ENCODE measurements around the gene CHORDC1. TPM values are rescaled to one million over a fixed set of nuclear protein-coding genes. Genes with fewer than 3 reads are reported as not detected.
A peak's percentile ranks its signal among the peaks of the same experiment; 100 is the strongest.

Gene CHORDC1
- total RNA-seq (2021; ENCODE audit: unreplicated experiment) (88.8 TPM), Bru-seq, nascent RNA (percentile 96 among the genes with signal in this experiment), BruChase-seq, experiment 1, labeled RNA remaining after a 2-hour chase (percentile 97 among the genes with signal in this experiment), BruChase-seq, experiment 2, labeled RNA remaining after a 6-hour chase (percentile 96 among the genes with signal in this experiment)
- polyA plus RNA-seq (2012; ENCODE audit: insufficient read length) = 70.7 TPM
- long read RNA-seq, full-length matches to known transcripts = 81 of 103 reads
- long read RNA-seq, partial matches to known transcripts = 11 of 103 reads
- long read RNA-seq, other reads (novel, unspliced or antisense) = 11 of 103 reads

- Histone ChIP-seq H3K4me3 (ENCODE audit: low read depth in 2 of 2, low read length in 2 of 2) (peak within 1 kb of the TSS; percentile 97 to 100), H3K4me1 (ENCODE audit: control insufficient read depth, insufficient read depth, low read length) (peaks cover 25% of the 10 kb centered on the region; the same call in 1 of the 2 replicates), H3K27ac (ENCODE audit: low read length) (peak within 1 kb of the TSS; percentile 95), H3K27me3 (ENCODE audit: control insufficient read depth, insufficient read depth, low read length) (no peaks in the 10 kb centered on the region), H3K9me3 (ENCODE audit: control insufficient read depth, insufficient read depth, low read depth, low read length) (no peaks in the 10 kb centered on the region; the same call in 1 of the 2 replicates), H3K36me3 (ENCODE audit: control insufficient read depth, insufficient read depth, low read length) (peaks cover 14% of the 10 kb centered on the region)
- peak; percentile 86 for TF ChIP-seq POLR2AphosphoS5 (IDR thresholded peaks at IDR 0.05; ENCODE audit: low read depth, low read length)
- peak; percentile 95; the same call in 1 of the 2 replicates for TF ChIP-seq SIN3A (IDR thresholded peaks at IDR 0.05; ENCODE audit: borderline replicate concordance, insufficient read depth, low read depth, low read length)
- no peak for TF ChIP-seq CTCF (IDR thresholded peaks at IDR 0.05)
- peak; percentile 68 for TF ChIP-seq TCF7L2 (IDR thresholded peaks at IDR 0.05; ENCODE audit: low read depth, low read length)
- peak; percentile 71 for DNase-seq (ENCODE audit: low read depth, low spot score)
- BruUV-seq (replicated peaks) = no TSS peak
- ATAC-seq = peak; percentile 96
- intact Hi-C loops (cut with micrococcal nuclease; ENCODE audit: unreplicated experiment) (no loop called here), in situ Hi-C loops (cut with HindIII; ENCODE audit: low pct_unique_long_range_greater_than_20kb, low sequenced_read_pairs) (no loop called here)
- POLR2A ChIA-PET = no interaction called here
- CTCF ChIA-PET = interaction anchor here (0.6 kb wide), 1 partner anchor 18 kb away, joined by 4 read pairs; no protein-coding TSS in a partner anchor
Measured at GRCh38 chr11:90222459-90223247, at the start of gene CHORDC1. TSS of gene CHORDC1 (minus strand) at chr11:90223049. CDS start at chr11:90222954, 95 bp downstream.

- Histone ChIP-seq H3K27ac (ENCODE audit: low read length) (no peak overlapping the region), H3K4me3 (ENCODE audit: low read depth in 2 of 2, low read length in 2 of 2) (no peak overlapping the region), H3K9me3 (ENCODE audit: control insufficient read depth, insufficient read depth, low read depth, low read length) (no peaks in the 10 kb centered on the region), H3K4me1 (ENCODE audit: control insufficient read depth, insufficient read depth, low read length) (no peaks in the 10 kb centered on the region), H3K27me3 (ENCODE audit: control insufficient read depth, insufficient read depth, low read length) (no peaks in the 10 kb centered on the region; the same call in 1 of the 2 replicates), H3K36me3 (ENCODE audit: control insufficient read depth, insufficient read depth, low read length) (no peaks in the 10 kb centered on the region)
- TF ChIP-seq TCF7L2 (IDR thresholded peaks at IDR 0.05; ENCODE audit: low read depth, low read length) (no peak), CTCF (IDR thresholded peaks at IDR 0.05) (no peak), REST (IDR thresholded peaks at IDR 0.05; ENCODE audit: insufficient read depth in 1 of 2, low read depth in 2 of 2, low read length in 1 of 2) (no peak), POLR2AphosphoS5 (IDR thresholded peaks at IDR 0.05; ENCODE audit: low read depth, low read length) (no peak), SIN3A (IDR thresholded peaks at IDR 0.05; ENCODE audit: borderline replicate concordance, insufficient read depth, low read depth, low read length) (no peak)
- intact Hi-C loops (cut with micrococcal nuclease; ENCODE audit: unreplicated experiment) = no loop called here
- ChIA-PET CTCF (no interaction called here), POLR2A (no interaction called here)
- DNase-seq (ENCODE audit: low read depth, low spot score) (no peak), ATAC-seq (peak; percentile 51; the same call in 1 of the 2 replicates)
- in situ Hi-C loops (cut with HindIII; ENCODE audit: low pct_unique_long_range_greater_than_20kb, low sequenced_read_pairs) = no loop called here
- no TSS peak for BruUV-seq (replicated peaks)
Measured at GRCh38 chr11:90257158-90257525, 34.3 kb upstream of the CHORDC1 start.

Data from Panc1 (cell line).